Cardiac fibroblast (primary cell): ENCODE measurements around the gene STRN4.

Experiments
- DNase-seq, 2 donors: peaks; one replicate each; pipeline versions ENCODE4 v3.0.0 to v3.0.0-alpha.2; 2010; ENCODE audit warnings: low read depth in 2 of 2
- H3K4me3 ChIP-seq, 2 donors: replicated peaks in 1 of 2; 1 replicate in 1 of 2; 2 replicates in 1 of 2; pipeline ENCODE4 v1.5.1; 2011; ENCODE audit warnings: low read depth in 2 of 2, low read length in 2 of 2, mild to moderate bottlenecking in 2 of 2, moderate library complexity in 1 of 2
- CTCF ChIP-seq: IDR thresholded peaks from one replicate; pipeline ENCODE4 v1.5.1; 2011; ENCODE audit warnings: low read depth, mild to moderate bottlenecking, low read length, inconsistent platforms

Gene STRN4

GRCh38 chr19:46737761-46738171 lies 8.5 kb downstream of the STRN4 start:
- no peak for DNase-seq
- TF ChIP-seq CTCF: no peak
- no peak overlapping the region for H3K4me3 ChIP-seq

- TF ChIP-seq CTCF: no peak
- no peak for DNase-seq
- no peak overlapping the region for H3K4me3 ChIP-seq
Measured at GRCh38 chr19:46737298-46737654, 9.0 kb downstream of the STRN4 start.

GRCh38 chr19:46736531-46737297 lies 9.5 kb downstream of the STRN4 start:
- TF ChIP-seq CTCF: no peak
- no peak for DNase-seq
- H3K4me3 ChIP-seq: no peak overlapping the region

- no peak for TF ChIP-seq CTCF
- H3K4me3 ChIP-seq: no peak overlapping the region
- DNase-seq: no peak
Measured at GRCh38 chr19:46733690-46734292, 12.5 kb downstream of the STRN4 start.

- peak in 1 of 2 donors; percentile 54 for DNase-seq
- H3K4me3 ChIP-seq: no peak overlapping the region
- TF ChIP-seq CTCF: no peak
Measured at GRCh38 chr19:46732966-46733689, 13.1 kb downstream of the STRN4 start.

GRCh38 chr19:46732172-46732938 lies 13.9 kb downstream of the STRN4 start:
- no peak for TF ChIP-seq CTCF
- no peak overlapping the region for H3K4me3 ChIP-seq
- no peak for DNase-seq
